ENCODE measurements around the gene MEF2C. TPM values are rescaled to one million over a fixed set of nuclear protein-coding genes. Genes with fewer than 3 reads are reported as not detected.

The MEF2C gene
- total and polyA plus RNA-seq, 2 donors (not counting 1 experiment from before 2014, with no cell fraction given): 12.2 to 15.7 TPM

GRCh38 chr5:88867638-88868037 is 15.3 kb downstream of the MEF2C start:
- H3K9me3 ChIP-seq (ENCODE audit: control insufficient read depth, insufficient read depth, low read depth, low read length): no peaks in the 10 kb centered on the region
- H2AFZ ChIP-seq (ENCODE audit: low read length): no peak overlapping the region
- H3K27me3 ChIP-seq (ENCODE audit: control insufficient read depth, insufficient read depth, low read length): no peaks in the 10 kb centered on the region
- TF ChIP-seq EZH2 (IDR thresholded peaks at IDR 0.05; ENCODE audit: low read length, missing control alignments) (no peak), CTCF (conservative IDR thresholded peaks at IDR 0.05 in 1 of 2, IDR thresholded peaks at IDR 0.05 in 1 of 2; ENCODE audit: low read depth in 1 of 2, low read length in 2 of 2) (no peak)
- H3K27ac ChIP-seq (ENCODE audit: insufficient read depth, low read length): no peak overlapping the region
- no peak for DNase-seq (ENCODE audit: low read depth in 2 of 2)
- H3K4me1 ChIP-seq (ENCODE audit: control insufficient read depth, extremely low read depth, insufficient read depth, low read length): no peaks in the 10 kb centered on the region
- H3K4me2 ChIP-seq (ENCODE audit: extremely low read depth, insufficient read depth, low read length): no peak overlapping the region
- H4K20me1 ChIP-seq (ENCODE audit: control insufficient read depth, extremely low read depth, insufficient read depth, low read length): no peaks in the 10 kb centered on the region
- H3K4me3 ChIP-seq (replicated peaks in 1 of 4; ENCODE audit: control extremely low read depth in 1 of 4, insufficient read depth in 1 of 4, low read depth in 3 of 4, low read length in 4 of 4): no peak overlapping the region
- no peaks in the 10 kb centered on the region for H3K36me3 ChIP-seq (ENCODE audit: control insufficient read depth, insufficient read depth, low read length)
- H3K9ac ChIP-seq (ENCODE audit: insufficient read depth, low read length): no peak overlapping the region
- H3K79me2 ChIP-seq (ENCODE audit: control insufficient read depth, insufficient read depth, low read length): no peaks in the 10 kb centered on the region

GRCh38 chr5:88863523-88863922 is 19.5 kb downstream of the MEF2C start:
- no peak overlapping the region for H3K27ac ChIP-seq (ENCODE audit: insufficient read depth, low read length)
- H3K27me3 ChIP-seq (ENCODE audit: control insufficient read depth, insufficient read depth, low read length): no peaks in the 10 kb centered on the region
- DNase-seq (ENCODE audit: low read depth in 2 of 2): no peak
- H3K4me3 ChIP-seq (replicated peaks in 1 of 4; ENCODE audit: control extremely low read depth in 1 of 4, insufficient read depth in 1 of 4, low read depth in 3 of 4, low read length in 4 of 4): no peak overlapping the region
- no peaks in the 10 kb centered on the region for H3K79me2 ChIP-seq (ENCODE audit: control insufficient read depth, insufficient read depth, low read length)
- H2AFZ ChIP-seq (ENCODE audit: low read length): no peak overlapping the region
- H3K4me2 ChIP-seq (ENCODE audit: extremely low read depth, insufficient read depth, low read length): no peak overlapping the region
- H4K20me1 ChIP-seq (ENCODE audit: control insufficient read depth, extremely low read depth, insufficient read depth, low read length): no peaks in the 10 kb centered on the region
- H3K9me3 ChIP-seq (ENCODE audit: control insufficient read depth, insufficient read depth, low read depth, low read length): no peaks in the 10 kb centered on the region
- no peaks in the 10 kb centered on the region for H3K36me3 ChIP-seq (ENCODE audit: control insufficient read depth, insufficient read depth, low read length)
- H3K4me1 ChIP-seq (ENCODE audit: control insufficient read depth, extremely low read depth, insufficient read depth, low read length): no peaks in the 10 kb centered on the region
- TF ChIP-seq CTCF (conservative IDR thresholded peaks at IDR 0.05 in 1 of 2, IDR thresholded peaks at IDR 0.05 in 1 of 2; ENCODE audit: low read depth in 1 of 2, low read length in 2 of 2) (no peak), EZH2 (IDR thresholded peaks at IDR 0.05; ENCODE audit: low read length, missing control alignments) (no peak)
- H3K9ac ChIP-seq (ENCODE audit: insufficient read depth, low read length): no peak overlapping the region

GRCh38 chr5:88862547-88863175 is 20.3 kb downstream of the MEF2C start:
- TF ChIP-seq CTCF (conservative IDR thresholded peaks at IDR 0.05 in 1 of 2, IDR thresholded peaks at IDR 0.05 in 1 of 2; ENCODE audit: low read depth in 1 of 2, low read length in 2 of 2) (no peak), EZH2 (IDR thresholded peaks at IDR 0.05; ENCODE audit: low read length, missing control alignments) (no peak)
- H3K27me3 ChIP-seq (ENCODE audit: control insufficient read depth, insufficient read depth, low read length): no peaks in the 10 kb centered on the region
- no peak for DNase-seq (ENCODE audit: low read depth in 2 of 2)
- no peaks in the 10 kb centered on the region for H3K36me3 ChIP-seq (ENCODE audit: control insufficient read depth, insufficient read depth, low read length)
- no peak overlapping the region for H2AFZ ChIP-seq (ENCODE audit: low read length)
- no peak overlapping the region for H3K4me3 ChIP-seq (replicated peaks in 1 of 4; ENCODE audit: control extremely low read depth in 1 of 4, insufficient read depth in 1 of 4, low read depth in 3 of 4, low read length in 4 of 4)
- H3K27ac ChIP-seq (ENCODE audit: insufficient read depth, low read length): no peak overlapping the region
- H4K20me1 ChIP-seq (ENCODE audit: control insufficient read depth, extremely low read depth, insufficient read depth, low read length): no peaks in the 10 kb centered on the region
- H3K9me3 ChIP-seq (ENCODE audit: control insufficient read depth, insufficient read depth, low read depth, low read length): no peaks in the 10 kb centered on the region
- no peak overlapping the region for H3K4me2 ChIP-seq (ENCODE audit: extremely low read depth, insufficient read depth, low read length)
- H3K79me2 ChIP-seq (ENCODE audit: control insufficient read depth, insufficient read depth, low read length): no peaks in the 10 kb centered on the region
- H3K9ac ChIP-seq (ENCODE audit: insufficient read depth, low read length): no peak overlapping the region
- H3K4me1 ChIP-seq (ENCODE audit: control insufficient read depth, extremely low read depth, insufficient read depth, low read length): no peaks in the 10 kb centered on the region
